Measurements from ENCODE around the gene NAV2.

GRCh38 chr11:20066783-20067156, 354.1 kb downstream of the NAV2 start:
- no peak for TF ChIP-seq POLR2A (IDR thresholded peaks at IDR 0.05; ENCODE audit: extremely low read depth, insufficient read length)
- TF ChIP-seq CTCF (IDR thresholded peaks at IDR 0.05; ENCODE audit: low read depth, low read length): no peak
- TF ChIP-seq MAX (IDR thresholded peaks at IDR 0.05; ENCODE audit: low read depth, low read length): no peak

Measured in NB4 (cell line).